NCI-H82 treated with DMSO at 0.1 percent for 48 hours (cell line): ENCODE results near the gene DDI2.
A peak's percentile ranks its signal among the peaks of the same experiment; 100 is the strongest.
"Not testable (repeated sequence)": the region's sequence is repeated elsewhere in the genome, so short reads cannot be mapped to it uniquely, and the experiment has no call there.

ENCODE experiments used
- DNase-seq: peaks from one replicate; lab custom pipeline; 2025; ENCODE audit not compliant: unreplicated experiment; lab: John Stamatoyannopoulos, UW

DDI2 gene

GRCh38 chr1:15617173-15618076, at the start of gene DDI2:
DDI2 (plus strand) TSS chr1:15617458; CDS start chr1:15617671, 213 bp downstream.
- DNase-seq: peak; percentile 99

- no peak for DNase-seq
These were observed 48.7 kb upstream of the DDI2 start for GRCh38 chr1:15568387-15569073.

- DNase-seq: no peak
These were observed 46.4 kb upstream of the DDI2 start for GRCh38 chr1:15570861-15571260.

GRCh38 chr1:15571266-15571665, 46.0 kb upstream of the DDI2 start:
- DNase-seq: no peak

- no peak for DNase-seq
These were observed 43.8 kb upstream of the DDI2 start for GRCh38 chr1:15573477-15573876.

GRCh38 chr1:15574741-15575140, 42.5 kb upstream of the DDI2 start:
- no peak for DNase-seq

- no peak for DNase-seq
These were observed 41.6 kb upstream of the DDI2 start for GRCh38 chr1:15575549-15576150.

GRCh38 chr1:15577691-15578090, 39.6 kb upstream of the DDI2 start:
- no peak for DNase-seq

- no peak for DNase-seq
These were observed 38.2 kb upstream of the DDI2 start for GRCh38 chr1:15578921-15579682.

GRCh38 chr1:15579683-15580047, 37.6 kb upstream of the DDI2 start:
- no peak for DNase-seq

- no peak for DNase-seq
These were observed 34.1 kb upstream of the DDI2 start for GRCh38 chr1:15583016-15583706.

- DNase-seq: no peak
These were observed 32.5 kb upstream of the DDI2 start, which contains the start of gene AGMAT for GRCh38 chr1:15584489-15585363. AGMAT (minus strand) TSS chr1:15585051; CDS start chr1:15584967, 84 bp downstream.

GRCh38 chr1:15592285-15592684, 25.0 kb upstream of the DDI2 start:
- no peak for DNase-seq

GRCh38 chr1:15595809-15596617, 21.2 kb upstream of the DDI2 start:
- DNase-seq: no peak

GRCh38 chr1:15598436-15598835, 18.8 kb upstream of the DDI2 start:
- peak; percentile 83 for DNase-seq

GRCh38 chr1:15603050-15603965, 13.9 kb upstream of the DDI2 start:
- peak; percentile 84 for DNase-seq

GRCh38 chr1:15603966-15604282, 13.3 kb upstream of the DDI2 start:
- not testable (repeated sequence) for DNase-seq

- not testable (repeated sequence) for DNase-seq
These were observed 12.9 kb upstream of the DDI2 start for GRCh38 chr1:15604400-15604799.
